T-helper 1 cell treated with Interleukin-12 subunit alpha and Interleukin-12 subunit beta and Interleukin-4 antibody, amounts not matched to agents 30 μg/mL and 1 μg/mL, for 36 hours (primary cell): ENCODE results near the gene RRAS.

Experiments
- H3K27ac Mint-ChIP-seq: one replicate; pipeline ENCODE4 v1.8.0; 2021; ENCODE audit warnings: mild to moderate bottlenecking, mixed read lengths
- H3K27me3 Mint-ChIP-seq: one replicate; pipeline ENCODE4 v1.8.0; 2021; ENCODE audit warnings: low read depth, mixed read lengths
- H3K36me3 Mint-ChIP-seq: one replicate; pipeline ENCODE4 v1.8.0; 2021; ENCODE audit warnings: low read depth, mixed read lengths
- H3K4me1 Mint-ChIP-seq: one replicate; pipeline ENCODE4 v1.8.0; 2021; ENCODE audit warnings: low read depth, mixed read lengths
- H3K4me3 Mint-ChIP-seq: one replicate; pipeline ENCODE4 v1.8.0; 2021; ENCODE audit warnings: mild to moderate bottlenecking, moderate library complexity, mixed read lengths
- H3K9me3 Mint-ChIP-seq: one replicate; pipeline ENCODE4 v1.8.0; 2021; ENCODE audit warnings: mixed read lengths

Gene RRAS

GRCh38 chr19:49609499-49610092 is 30.3 kb downstream of the RRAS start:
- H3K27me3 Mint-ChIP-seq = no peaks in the 10 kb centered on the region
- no peaks in the 10 kb centered on the region for H3K9me3 Mint-ChIP-seq
- H3K4me1 Mint-ChIP-seq = peaks cover 9% of the 10 kb centered on the region
- peaks cover 15% of the 10 kb centered on the region for H3K36me3 Mint-ChIP-seq
- H3K27ac Mint-ChIP-seq = no peak overlapping the region
- H3K4me3 Mint-ChIP-seq = no peak overlapping the region

- H3K4me1 Mint-ChIP-seq = peaks cover 2% of the 10 kb centered on the region
- H3K27ac Mint-ChIP-seq = no peak overlapping the region
- no peaks in the 10 kb centered on the region for H3K27me3 Mint-ChIP-seq
- H3K4me3 Mint-ChIP-seq = no peak overlapping the region
- peaks cover 20% of the 10 kb centered on the region for H3K36me3 Mint-ChIP-seq
- no peaks in the 10 kb centered on the region for H3K9me3 Mint-ChIP-seq
Measured at GRCh38 chr19:49605605-49606004, 34.3 kb downstream of the RRAS start.

- H3K27ac Mint-ChIP-seq = no peak overlapping the region
- H3K36me3 Mint-ChIP-seq = peaks cover 31% of the 10 kb centered on the region
- H3K9me3 Mint-ChIP-seq = no peaks in the 10 kb centered on the region
- no peak overlapping the region for H3K4me3 Mint-ChIP-seq
- H3K4me1 Mint-ChIP-seq = peaks cover 5% of the 10 kb centered on the region
- no peaks in the 10 kb centered on the region for H3K27me3 Mint-ChIP-seq
Measured at GRCh38 chr19:49602806-49603205, 37.1 kb downstream of the RRAS start.

- Mint-ChIP-seq H3K4me3 (no peak overlapping the region), H3K27ac (no peak overlapping the region), H3K4me1 (peaks cover 5% of the 10 kb centered on the region), H3K9me3 (no peaks in the 10 kb centered on the region), H3K36me3 (peaks cover 31% of the 10 kb centered on the region), H3K27me3 (no peaks in the 10 kb centered on the region)
Measured at GRCh38 chr19:49601482-49602038, 38.4 kb downstream of the RRAS start.

- Mint-ChIP-seq H3K27ac (peak overlapping the region; percentile 65), H3K36me3 (peaks cover 28% of the 10 kb centered on the region), H3K9me3 (no peaks in the 10 kb centered on the region), H3K4me1 (peaks cover 5% of the 10 kb centered on the region), H3K4me3 (no peak overlapping the region), H3K27me3 (no peaks in the 10 kb centered on the region)
Measured at GRCh38 chr19:49599378-49600295, 40.3 kb downstream of the RRAS start.

- Mint-ChIP-seq H3K4me3 (no peak overlapping the region), H3K36me3 (peaks cover 33% of the 10 kb centered on the region), H3K9me3 (no peaks in the 10 kb centered on the region)
Measured at GRCh38 chr19:49597703-49597974, 42.3 kb downstream of the RRAS start.

GRCh38 chr19:49596954-49597702 is 42.8 kb downstream of the RRAS start:
- Mint-ChIP-seq H3K9me3 (no peaks in the 10 kb centered on the region), H3K27ac (no peak overlapping the region), H3K27me3 (no peaks in the 10 kb centered on the region), H3K4me3 (no peak overlapping the region), H3K4me1 (peaks cover 25% of the 10 kb centered on the region), H3K36me3 (peaks cover 33% of the 10 kb centered on the region)

More at GRCh38 chr19:49597703-49597974, 42.3 kb downstream of the RRAS start:
- no peaks in the 10 kb centered on the region for H3K27me3 Mint-ChIP-seq
- no peak overlapping the region for H3K27ac Mint-ChIP-seq
- peaks cover 20% of the 10 kb centered on the region for H3K4me1 Mint-ChIP-seq

GRCh38 chr19:49596407-49596806 is 43.5 kb downstream of the RRAS start:
- H3K36me3 Mint-ChIP-seq = peaks cover 29% of the 10 kb centered on the region
- H3K9me3 Mint-ChIP-seq = no peaks in the 10 kb centered on the region
- H3K27ac Mint-ChIP-seq = no peak overlapping the region

GRCh38 chr19:49595819-49596404 is 44.0 kb downstream of the RRAS start:
- peaks cover 26% of the 10 kb centered on the region for H3K36me3 Mint-ChIP-seq
- no peaks in the 10 kb centered on the region for H3K9me3 Mint-ChIP-seq
- no peaks in the 10 kb centered on the region for H3K27me3 Mint-ChIP-seq
- no peak overlapping the region for H3K4me3 Mint-ChIP-seq
- no peak overlapping the region for H3K27ac Mint-ChIP-seq
- H3K4me1 Mint-ChIP-seq = peaks cover 25% of the 10 kb centered on the region

More at GRCh38 chr19:49596407-49596806, 43.5 kb downstream of the RRAS start:
- Mint-ChIP-seq H3K4me1 (peaks cover 25% of the 10 kb centered on the region), H3K4me3 (no peak overlapping the region), H3K27me3 (no peaks in the 10 kb centered on the region)

- Mint-ChIP-seq H3K9me3 (no peaks in the 10 kb centered on the region), H3K27ac (no peak overlapping the region), H3K4me1 (peaks cover 25% of the 10 kb centered on the region), H3K36me3 (peaks cover 23% of the 10 kb centered on the region), H3K4me3 (no peak overlapping the region), H3K27me3 (no peaks in the 10 kb centered on the region)
Measured at GRCh38 chr19:49594993-49595818, 44.7 kb downstream of the RRAS start.

GRCh38 chr19:49594157-49594992 is 45.6 kb downstream of the RRAS start:
- no peaks in the 10 kb centered on the region for H3K27me3 Mint-ChIP-seq
- H3K4me1 Mint-ChIP-seq = peaks cover 29% of the 10 kb centered on the region
- H3K9me3 Mint-ChIP-seq = no peaks in the 10 kb centered on the region
- peaks cover 18% of the 10 kb centered on the region for H3K36me3 Mint-ChIP-seq
- H3K4me3 Mint-ChIP-seq = peak overlapping the region; percentile 87
- peak overlapping the region; percentile 84 for H3K27ac Mint-ChIP-seq

GRCh38 chr19:49593233-49594113 is 46.5 kb downstream of the RRAS start:
- Mint-ChIP-seq H3K4me3 (peak overlapping the region; percentile 87), H3K27me3 (peaks cover 5% of the 10 kb centered on the region), H3K27ac (peak overlapping the region; percentile 84), H3K36me3 (peaks cover 14% of the 10 kb centered on the region), H3K9me3 (no peaks in the 10 kb centered on the region), H3K4me1 (peaks cover 35% of the 10 kb centered on the region)
